Suppressor macrophage treated with lipopolysaccharide for 4 hours (primary cell): ENCODE measurements around the gene VPS37D.

ENCODE experiments used
- DNase-seq: peaks from one replicate; pipeline ENCODE4 v3.0.0-alpha.2; 2020

Gene VPS37D

DNA sequence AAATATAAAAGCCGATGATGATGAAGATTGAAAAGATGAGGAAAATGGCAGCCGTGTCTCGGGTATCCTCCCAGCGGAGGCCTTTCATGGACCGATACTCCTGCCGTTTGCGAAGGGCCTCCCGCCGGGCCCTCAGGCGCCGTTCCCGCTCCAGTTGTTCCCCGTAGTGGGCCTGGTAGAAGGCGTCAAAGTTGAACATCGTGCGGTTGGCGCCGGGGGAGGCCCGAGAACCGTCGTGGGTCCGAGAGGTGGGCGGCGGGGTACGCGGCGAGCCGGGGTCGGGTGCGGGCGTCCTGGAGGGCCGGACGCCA, 15.1 kb downstream of the VPS37D start:
- DNase-seq = no peak

GRCh38 chr7:73683056-73683787, 15.6 kb downstream of the VPS37D start, which contains the start of the genes BUD23 and DNAJC30:
Gene BUD23 (plus strand): TSS chr7:73683597. CDS start chr7:73683626, 29 bp downstream.
Gene DNAJC30 (minus strand): TSS chr7:73683453. CDS start chr7:73683423, 30 bp downstream.
- peak; percentile 96 for DNase-seq

DNA sequence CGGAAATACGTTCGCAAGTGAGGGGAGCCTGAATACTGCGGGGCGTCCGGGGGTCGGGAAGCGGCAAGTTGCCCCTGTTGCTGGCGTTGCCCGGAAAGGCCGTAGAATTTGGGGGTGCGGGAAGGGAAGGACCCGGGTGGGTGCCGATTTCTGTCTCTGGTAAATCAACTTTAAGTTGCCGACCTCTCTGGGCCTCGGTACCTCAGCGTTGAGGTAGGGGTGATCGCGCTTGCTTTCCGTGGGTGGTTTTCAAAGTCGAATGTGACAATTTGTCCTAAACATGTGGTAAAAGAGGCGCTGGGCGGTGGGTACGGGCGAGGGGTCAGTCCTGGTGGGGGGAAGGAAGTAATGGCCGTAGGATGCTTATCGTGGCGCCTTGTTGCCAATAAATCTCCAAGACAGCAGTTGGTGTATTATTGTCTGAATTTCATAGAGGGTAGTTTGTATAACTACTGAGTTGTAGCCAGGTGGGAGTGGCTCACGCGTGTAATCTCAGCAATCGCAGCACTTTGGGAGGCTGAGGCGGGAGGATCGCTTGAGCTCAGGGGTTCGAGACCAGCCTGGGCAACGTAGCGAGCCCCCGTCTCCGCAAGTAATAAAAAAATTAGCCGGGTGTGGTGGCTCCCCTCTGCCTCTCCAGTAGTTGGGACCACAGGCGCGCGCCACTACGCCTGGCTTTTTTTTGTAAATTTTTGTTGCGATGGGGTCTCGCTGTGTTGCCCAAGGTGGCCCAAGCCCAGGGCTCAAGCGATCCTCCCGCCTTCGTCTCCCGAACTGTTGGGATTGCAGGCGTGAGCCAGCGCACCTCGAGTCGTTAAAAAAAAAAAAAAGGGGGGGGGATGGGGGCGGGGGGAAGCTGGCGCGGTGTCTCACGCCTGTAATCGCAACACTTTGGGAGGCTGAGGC, 16.4 kb downstream of the VPS37D start:
- DNase-seq = no peak

- DNase-seq = no peak
These were observed 17.7 kb downstream of the VPS37D start for GRCh38 chr7:73685311-73685710.

- DNase-seq = no peak
These were observed 20.7 kb downstream of the VPS37D start for GRCh38 chr7:73688288-73688687.

GRCh38 chr7:73690646-73691045, 23.0 kb downstream of the VPS37D start:
- no peak for DNase-seq

GRCh38 chr7:73696372-73696771, 28.7 kb downstream of the VPS37D start:
- DNase-seq = no peak

GRCh38 chr7:73698410-73698809, 30.8 kb downstream of the VPS37D start:
- no peak for DNase-seq

- DNase-seq = no peak
These were observed 31.9 kb downstream of the VPS37D start for GRCh38 chr7:73699370-73700068.

GRCh38 chr7:73700069-73700423, 32.4 kb downstream of the VPS37D start:
- DNase-seq = no peak

- DNase-seq = no peak
These were observed 33.0 kb downstream of the VPS37D start for GRCh38 chr7:73700581-73701134.

- peak; percentile 58 for DNase-seq
These were observed 33.8 kb downstream of the VPS37D start for GRCh38 chr7:73701357-73701995.

- DNase-seq = no peak
These were observed 34.6 kb downstream of the VPS37D start for GRCh38 chr7:73702226-73702625.

DNA sequence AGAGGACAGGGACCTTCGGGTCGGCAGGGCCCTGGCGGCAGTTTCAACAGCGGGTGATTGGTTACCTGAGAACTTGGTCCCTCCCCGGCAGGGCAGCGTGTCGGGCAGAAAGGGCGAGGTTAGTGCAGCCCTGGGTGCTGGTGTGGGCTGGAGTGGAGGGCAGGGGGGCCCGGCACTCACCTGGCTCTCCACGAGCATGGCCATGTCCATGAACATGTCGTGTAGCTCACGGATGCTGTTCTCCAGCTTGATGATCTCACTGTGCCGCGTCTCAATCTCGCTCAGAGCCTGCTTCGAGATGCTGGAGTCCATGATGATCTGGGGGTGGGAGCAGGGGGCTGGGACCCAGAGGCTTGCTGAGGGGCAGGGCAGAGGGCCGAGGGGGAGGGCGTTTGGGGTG, 35.0 kb downstream of the VPS37D start:
- DNase-seq = no peak

GRCh38 chr7:73703225-73703624, 35.6 kb downstream of the VPS37D start:
- DNase-seq = no peak

DNA sequence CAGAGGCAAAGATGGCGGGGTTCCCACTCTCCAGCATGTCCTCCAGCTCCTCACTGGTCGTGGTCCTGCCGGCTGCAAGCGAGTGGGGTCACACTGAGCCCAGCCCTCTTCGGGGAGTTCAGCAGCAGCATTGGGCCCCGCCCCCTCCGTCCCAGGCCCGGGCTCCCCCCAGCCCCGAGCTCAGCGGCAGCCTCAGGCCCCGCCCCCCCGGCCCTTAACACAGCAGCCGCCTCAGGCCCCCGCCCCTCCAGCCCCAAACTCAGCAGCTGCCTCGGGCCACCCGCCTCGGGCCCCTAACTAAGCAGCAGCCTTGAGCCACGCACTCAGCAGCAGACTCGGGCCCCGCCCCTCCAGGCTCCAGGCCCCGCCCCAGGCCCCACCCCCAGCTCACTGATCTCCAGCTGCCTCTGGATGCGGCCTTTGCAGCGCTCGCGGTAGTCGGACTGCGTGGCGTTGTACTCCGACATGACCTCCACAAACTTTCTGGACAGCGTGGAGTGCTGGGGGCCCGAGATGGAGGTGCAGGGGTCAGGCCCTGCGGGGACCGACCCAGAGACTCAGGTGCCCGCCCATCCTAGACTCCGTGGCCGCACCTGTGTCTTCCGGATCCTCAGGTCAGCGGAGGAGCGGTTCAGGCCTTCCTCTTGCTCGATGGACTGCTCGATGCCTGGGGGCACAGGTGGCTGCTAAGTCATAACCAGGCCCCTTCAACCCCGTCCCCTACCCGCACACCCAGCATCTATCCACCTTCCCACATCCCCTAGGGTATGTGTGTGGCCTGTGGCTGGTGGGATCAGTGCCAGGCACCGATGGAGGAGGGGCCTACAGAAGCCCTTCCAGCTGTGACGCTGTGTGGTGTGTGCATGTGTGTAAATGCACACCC, 36.4 kb downstream of the VPS37D start:
- DNase-seq = peak; percentile 59

DNA sequence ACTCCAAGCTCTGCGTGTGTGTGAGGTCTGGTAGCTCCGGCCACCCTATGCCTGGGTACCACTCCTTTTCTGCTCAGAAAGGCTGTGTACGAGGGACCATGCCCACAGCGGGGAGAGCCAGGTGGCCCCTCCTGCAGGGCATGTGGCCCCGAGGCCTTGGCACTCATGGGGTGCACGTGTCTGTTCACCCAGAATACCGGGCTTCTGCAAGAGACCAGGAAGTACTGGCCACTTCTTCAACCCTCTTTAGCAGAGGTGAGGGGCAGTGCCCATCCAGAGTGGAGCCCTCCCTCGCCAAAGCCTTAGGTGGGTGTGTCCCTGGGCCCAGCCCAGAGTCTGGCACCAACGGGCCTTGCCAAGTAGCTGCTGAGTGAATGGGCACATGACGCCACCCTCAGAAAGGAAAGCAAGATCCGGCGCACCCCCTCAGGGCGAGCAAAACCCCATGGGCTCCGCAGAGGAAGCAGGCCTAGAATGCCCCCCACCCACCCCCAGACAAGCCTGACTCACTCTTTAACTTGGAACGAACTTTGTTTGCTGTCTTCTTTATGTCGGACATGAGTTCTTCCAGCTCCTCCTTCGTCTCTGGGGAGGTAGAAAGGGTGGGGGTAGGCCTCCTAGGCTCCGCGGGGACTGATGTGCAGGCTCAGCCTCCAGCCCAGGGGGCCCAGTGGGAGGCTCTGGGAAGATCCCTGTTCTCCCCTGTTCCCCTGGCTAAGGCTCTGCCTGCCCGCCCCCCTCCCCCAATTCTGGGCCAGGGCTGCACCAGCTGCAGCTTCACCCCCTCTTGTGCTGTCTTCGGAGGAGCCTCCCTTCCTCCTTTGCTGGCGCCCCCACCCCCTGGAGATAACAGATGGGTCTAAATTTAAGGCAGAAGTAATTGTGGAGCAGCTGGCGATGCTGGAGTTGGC, 37.3 kb downstream of the VPS37D start:
- DNase-seq = no peak

DNA sequence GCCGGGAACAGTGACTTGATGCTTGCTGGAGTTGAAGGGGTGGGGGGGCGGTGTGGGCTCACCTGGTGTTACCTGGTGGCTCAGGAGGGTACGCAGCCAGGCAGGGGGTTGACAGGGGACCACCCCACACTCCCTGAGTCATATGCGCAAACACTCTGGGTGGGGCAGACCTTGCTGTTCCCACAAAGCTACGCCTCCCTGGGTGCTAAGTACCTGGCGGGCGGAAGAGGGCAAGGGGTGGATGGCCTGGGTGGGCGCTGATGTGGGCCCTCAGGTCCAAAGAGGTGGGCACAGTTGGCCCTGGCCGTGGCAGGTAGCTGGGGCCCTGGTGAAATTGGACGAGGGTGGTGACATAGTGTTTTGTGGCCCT, 37.9 kb downstream of the VPS37D start:
- no peak for DNase-seq

DNA sequence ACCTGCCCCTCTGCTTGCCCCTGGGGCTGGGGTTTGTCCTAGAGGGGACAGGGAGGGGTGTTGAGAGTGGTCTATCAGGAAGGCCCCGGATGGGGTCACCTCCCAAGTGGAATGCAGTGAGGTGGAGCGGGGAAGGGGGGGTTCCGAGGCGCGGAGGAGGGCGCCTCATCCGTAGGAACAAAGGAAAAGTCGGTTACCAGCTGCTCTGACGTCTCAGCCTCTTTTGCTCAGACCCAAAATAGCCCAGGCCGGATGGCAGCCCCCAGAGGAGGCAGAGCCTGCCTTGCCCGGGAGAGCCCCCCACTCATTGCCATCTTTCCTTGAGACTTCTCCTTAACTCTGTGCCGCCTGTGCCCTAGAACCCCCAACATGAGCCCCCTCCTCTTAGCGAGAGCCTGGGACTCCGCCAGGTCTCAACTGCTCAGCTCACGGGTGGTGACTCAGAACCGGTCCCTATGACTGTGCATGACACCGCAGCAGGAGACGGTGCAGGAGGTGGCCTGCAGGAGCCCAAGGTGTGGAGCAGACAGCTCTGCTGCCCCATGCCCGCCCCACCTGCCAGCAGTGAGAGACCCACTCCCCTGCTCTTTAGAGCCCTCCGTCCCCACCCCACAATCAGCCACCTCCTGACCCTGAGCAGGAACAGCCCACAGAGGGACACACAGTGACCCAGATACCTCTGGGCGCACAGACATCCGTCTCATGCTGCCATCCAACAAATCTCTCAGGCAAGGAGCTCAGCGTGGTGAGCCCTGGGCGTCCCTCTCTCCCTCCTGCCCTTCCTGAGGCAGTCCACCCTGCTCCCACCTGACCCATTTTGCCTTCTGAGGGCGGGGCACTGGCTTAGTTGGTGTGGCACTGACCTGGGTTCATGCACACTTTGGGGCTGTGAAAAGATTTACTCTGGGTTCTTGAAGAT, 38.8 kb downstream of the VPS37D start:
- no peak for DNase-seq
